ENCODE results near the gene STH. TPM values are rescaled to one million over a fixed set of nuclear protein-coding genes. Genes with fewer than 3 reads are reported as not detected.

Gene STH
- total and polyA plus RNA-seq, 2 of the 4 experiments (the other 2 are of a cell fraction), result not detected

DNA sequence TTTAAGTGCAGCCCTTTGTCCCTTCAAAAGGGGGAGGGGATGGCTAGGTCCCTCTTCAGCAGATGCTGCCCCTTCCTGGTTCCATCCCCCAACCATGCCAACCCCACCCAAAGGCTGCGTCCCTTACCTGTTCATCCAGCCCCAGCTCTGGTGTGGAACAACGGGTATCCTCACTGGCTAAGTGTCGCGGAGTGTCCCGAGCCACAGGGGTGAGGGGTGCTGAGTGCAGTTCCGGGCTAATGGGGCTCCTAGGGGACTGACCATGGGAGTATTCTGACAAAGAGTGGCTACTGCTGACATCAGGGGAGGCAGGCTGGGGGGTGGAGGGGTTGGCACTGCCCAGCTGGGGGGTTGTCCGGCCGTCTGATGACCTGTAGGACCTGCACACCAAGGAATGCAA is 32.9 kb downstream of the STH start:
- dilution Hi-C loops (cut with HindIII; ENCODE audit: low sequenced_read_pairs, unreplicated experiment), result no loop called here
- no peak overlapping the region for H3K4me3 ChIP-seq (ENCODE audit: insufficient read depth, low read depth, low read length)
- H4K20me1 ChIP-seq (ENCODE audit: insufficient read depth, low read length), result peaks cover 12% of the 10 kb centered on the region
- no CpG with 5 or more reads among the region's 8 CpGs for WGBS, 2 experiments (ENCODE audit: extremely low coverage in 2 of 2, insufficient read length in 1 of 2)
- no peak overlapping the region for H3K4me2 ChIP-seq (ENCODE audit: low read depth, low read length)
- ATAC-seq (ENCODE audit: low read depth), result no peak
- H3K23ac ChIP-seq (ENCODE audit: low read depth, low read length), result no peak overlapping the region
- POLR2A ChIA-PET (ENCODE audit: unreplicated experiment), result no interaction called here
- no peak overlapping the region for H3K9ac ChIP-seq (ENCODE audit: low read depth, low read length)
- H2AK9ac ChIP-seq (replicated peaks; ENCODE audit: low read depth, low read length, poor library complexity), result no peak overlapping the region
- no peaks in the 10 kb centered on the region for H3K4me1 ChIP-seq (ENCODE audit: control insufficient read depth, insufficient read depth, low read length)
- peaks cover 4 to 35% of the 10 kb centered on the region in 2 experiments for H3K79me1 ChIP-seq (ENCODE audit: low read depth in 1 of 2, low read length in 2 of 2)
- CTCF ChIA-PET, result no interaction called here
- no TSS peak for BruUV-seq (replicated peaks)
- no peak overlapping the region for H2BK120ac ChIP-seq (ENCODE audit: low read depth, low read length)
- H4K8ac ChIP-seq (ENCODE audit: low read depth in 2 of 2, low read length in 2 of 2), result no peak overlapping the region
- H3K4ac ChIP-seq (ENCODE audit: low read depth, low read length), result no peak overlapping the region
- H3K27me3 ChIP-seq (ENCODE audit: control insufficient read depth, insufficient read depth, low read length), result no peaks in the 10 kb centered on the region
- no peak overlapping the region for H3K18ac ChIP-seq (ENCODE audit: low read depth, low read length)
- H3K9me3 ChIP-seq (ENCODE audit: control insufficient read depth, insufficient read depth, low read length), result no peaks in the 10 kb centered on the region
- H2AK5ac ChIP-seq (ENCODE audit: low read depth, low read length), result no peak overlapping the region
- peaks cover 17% of the 10 kb centered on the region for H3K9me1 ChIP-seq (ENCODE audit: insufficient read depth, low read length)
- H3K27ac ChIP-seq (ENCODE audit: insufficient read depth, low read length), result no peak overlapping the region
- no peak for DNase-seq
- TF ChIP-seq BHLHE40 (IDR thresholded peaks at IDR 0.05; ENCODE audit: low read depth, low read length), result no peak
- no peak for TF ChIP-seq MAFK (IDR thresholded peaks at IDR 0.05; ENCODE audit: low read depth, low read length)
- TF ChIP-seq, protein P1, sequence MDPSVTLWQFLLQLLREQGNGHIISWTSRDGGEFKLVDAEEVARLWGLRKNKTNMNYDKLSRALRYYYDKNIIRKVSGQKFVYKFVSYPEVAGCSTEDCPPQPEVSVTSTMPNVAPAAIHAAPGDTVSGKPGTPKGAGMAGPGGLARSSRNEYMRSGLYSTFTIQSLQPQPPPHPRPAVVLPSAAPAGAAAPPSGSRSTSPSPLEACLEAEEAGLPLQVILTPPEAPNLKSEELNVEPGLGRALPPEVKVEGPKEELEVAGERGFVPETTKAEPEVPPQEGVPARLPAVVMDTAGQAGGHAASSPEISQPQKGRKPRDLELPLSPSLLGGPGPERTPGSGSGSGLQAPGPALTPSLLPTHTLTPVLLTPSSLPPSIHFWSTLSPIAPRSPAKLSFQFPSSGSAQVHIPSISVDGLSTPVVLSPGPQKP (IDR thresholded peaks at IDR 0.05; ENCODE audit: borderline replicate concordance, low read depth, low read length), result no peak
- no peak for TF ChIP-seq MAZ (IDR thresholded peaks at IDR 0.05; ENCODE audit: borderline replicate concordance, low read depth, low read length)
- TF ChIP-seq CEBPB (IDR thresholded peaks at IDR 0.05; ENCODE audit: low read depth, low read length), result no peak
- TF ChIP-seq RFX5 (IDR thresholded peaks at IDR 0.05; ENCODE audit: low read depth, low read length), result no peak
- no peak overlapping the region for H2BK20ac ChIP-seq (ENCODE audit: low read depth, low read length)
- no peak overlapping the region for H2BK5ac ChIP-seq (ENCODE audit: low read depth, low read length, poor library complexity, severe bottlenecking)
- peaks cover 63% of the 10 kb centered on the region for H3K36me3 ChIP-seq (ENCODE audit: control insufficient read depth, insufficient read depth, low read length)
- H4K91ac ChIP-seq (ENCODE audit: insufficient read depth, low read depth, low read length), result no peak overlapping the region
- no peak overlapping the region for H3K56ac ChIP-seq (ENCODE audit: extremely low read depth, insufficient read depth, low read length)
- H3K14ac ChIP-seq (replicated peaks; ENCODE audit: low read depth, low read length), result no peak overlapping the region
- intact Hi-C loops (cut with micrococcal nuclease), result no loop called here
- in situ Hi-C loops (cut with MboI; ENCODE audit: low sequenced_read_pairs), result no loop called here
- H2AFZ ChIP-seq (replicated peaks; ENCODE audit: low read length, poor library complexity), result no peak overlapping the region
- H2BK15ac ChIP-seq (ENCODE audit: low read depth, low read length), result no peak overlapping the region
- no peak overlapping the region for H4K5ac ChIP-seq (ENCODE audit: low read depth, low read length)

All from IMR-90 (cell line).